A549 treated with CpdA at 1 μM for 4 hours (cell line): ENCODE data around the gene CD302. TPM values are rescaled to one million over a fixed set of nuclear protein-coding genes. Genes with fewer than 3 reads are reported as not detected.

Experiments used
- total RNA-seq: library from RNA; stranded (reverse); fragments of 200-300 nt; extraction: Qiagen RNA extraction; gene quantifications from 5 replicates; pipeline ENCODE4 v1.2.3, GENCODE V29; 2022; ENCODE audit warnings: low read depth

CD302 gene
- 1.9 to 2.7 TPM (median 2.2 TPM) in 5 replicates for total RNA-seq

DNA sequence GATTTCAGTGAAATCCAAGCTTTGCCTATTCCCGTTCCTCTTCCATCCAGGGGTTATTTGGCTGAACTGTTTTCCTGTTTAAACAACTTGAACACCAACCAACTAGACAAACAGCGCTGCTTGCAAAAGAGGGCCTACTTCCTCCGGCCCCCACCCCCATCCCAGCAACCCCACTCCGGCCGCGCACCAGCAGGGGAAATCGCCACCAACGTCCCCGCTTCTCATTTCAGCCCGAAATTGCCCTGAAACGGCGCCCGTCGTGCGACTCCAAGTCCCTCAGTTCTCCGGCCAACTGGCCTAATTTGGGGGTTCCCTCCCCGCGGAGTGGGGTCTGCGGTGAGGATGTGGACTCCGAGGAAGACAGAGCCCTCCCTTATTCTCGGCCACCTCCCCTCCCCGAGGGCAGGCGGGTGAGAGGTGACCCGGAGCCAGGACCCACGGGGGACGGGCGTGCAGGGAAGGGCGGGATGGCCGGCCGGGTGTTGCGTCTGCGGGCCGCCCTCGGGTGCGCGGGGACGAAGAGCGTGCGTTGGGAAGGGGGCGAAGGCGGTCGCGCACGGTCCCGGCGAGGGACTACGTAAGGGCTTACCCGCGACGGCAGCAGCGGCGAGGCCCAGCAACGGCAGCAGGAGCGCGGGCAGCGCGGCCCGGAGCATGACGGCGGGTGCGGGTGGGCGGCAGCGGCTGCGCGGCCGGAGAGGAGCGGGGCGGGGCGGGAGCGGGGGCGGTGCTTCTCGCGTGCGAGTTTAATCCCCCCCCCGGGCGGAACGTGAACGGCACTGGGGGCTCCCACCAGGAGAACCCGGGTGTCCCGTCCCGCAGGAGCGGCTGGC, at the start of gene CD302:
TSS of gene CD302 (minus strand) at position 666 of the 833 bp plus-strand sequence. CDS start at position 656, 10 bp downstream.

Other genes starting within 250 kb of the CD302 start
- gene BAZ2B, start 181.7 kb downstream of the CD302 start, total RNA-seq, result 7.5 to 17.1 TPM (median 10.7 TPM) in 5 replicates
- gene MARCHF7, start 85.7 kb downstream of the CD302 start, total RNA-seq, result 52.7 to 75.4 TPM (median 56.7 TPM) in 5 replicates
- 0.04 to 0.11 TPM (median 0.09 TPM) in 3 of 5 replicates, not detected in the others for gene LY75, start 106.5 kb upstream of the CD302 start, total RNA-seq